NCI-H2081 (cell line): Measurements from ENCODE around the gene ANKRD28.
A peak's percentile ranks its signal among the peaks of the same experiment; 100 is the strongest.
"Not testable (repeated sequence)": the region's sequence is repeated elsewhere in the genome, so short reads cannot be mapped to it uniquely, and the experiment has no call there.

ENCODE experiments used
- DNase-seq, 2 experiments: peaks; one replicate each; lab custom pipeline; 2025; lab: John Stamatoyannopoulos, UW

The ANKRD28 gene

GRCh38 chr3:15803921-15804320, 6.1 kb upstream of the ANKRD28 start:
- no peak for DNase-seq

- DNase-seq = no peak
Observed at GRCh38 chr3:15801298-15801697, 3.5 kb upstream of the ANKRD28 start.

- DNase-seq = no peak
Observed at GRCh38 chr3:15800780-15801179, 3.0 kb upstream of the ANKRD28 start.

- DNase-seq = no peak
Observed at GRCh38 chr3:15800327-15800726, 2.5 kb upstream of the ANKRD28 start.

GRCh38 chr3:15798533-15799245, 910 bp upstream of the ANKRD28 start:
- DNase-seq = no peak

- DNase-seq = peak in 1 of 2 experiments; percentile 13
Observed at GRCh38 chr3:15796771-15797641, 773 bp downstream of the ANKRD28 start.

GRCh38 chr3:15796331-15796730, 1.4 kb downstream of the ANKRD28 start:
- no peak for DNase-seq

- DNase-seq = no peak
Observed at GRCh38 chr3:15795651-15796308, 2.0 kb downstream of the ANKRD28 start.

- no peak for DNase-seq
Observed at GRCh38 chr3:15794842-15795650, 2.7 kb downstream of the ANKRD28 start.

- DNase-seq = no peak
Observed at GRCh38 chr3:15794303-15794771, 3.4 kb downstream of the ANKRD28 start.

GRCh38 chr3:15791525-15791924, 6.3 kb downstream of the ANKRD28 start:
- no peak for DNase-seq

- DNase-seq = no peak
Observed at GRCh38 chr3:15787941-15788340, 9.8 kb downstream of the ANKRD28 start.

- no peak for DNase-seq
Observed at GRCh38 chr3:15787526-15787925, 10.3 kb downstream of the ANKRD28 start.

- no peak for DNase-seq
Observed at GRCh38 chr3:15783361-15783969, 14.3 kb downstream of the ANKRD28 start.

- DNase-seq = no peak
Observed at GRCh38 chr3:15782429-15782828, 15.3 kb downstream of the ANKRD28 start.

GRCh38 chr3:15781637-15782402, 16.0 kb downstream of the ANKRD28 start:
- DNase-seq = no peak

- no peak for DNase-seq
Observed at GRCh38 chr3:15781131-15781530, 16.6 kb downstream of the ANKRD28 start.

- DNase-seq = no peak
Observed at GRCh38 chr3:15779111-15779510, 18.7 kb downstream of the ANKRD28 start.

- no peak for DNase-seq
Observed at GRCh38 chr3:15778332-15778858, 19.4 kb downstream of the ANKRD28 start.

GRCh38 chr3:15774931-15775560, 22.7 kb downstream of the ANKRD28 start:
- not testable (repeated sequence) for DNase-seq
